Fibroblast of lung (primary cell): ENCODE measurements around the gene USP46.

Source experiments
- CTCF ChIP-seq, 2 donors: IDR thresholded peaks in 1 of 2; conservative IDR thresholded peaks in 1 of 2; 1 replicate in 1 of 2; 2 replicates in 1 of 2; pipeline ENCODE4 v1.5.1; 2011 to 2012; ENCODE audit warnings: low read length in 2 of 2, control low read depth in 1 of 2, inconsistent platforms in 1 of 2, low read depth in 1 of 2, mild to moderate bottlenecking in 1 of 2
- EZH2 ChIP-seq: IDR thresholded peaks from 2 replicates; pipeline ENCODE4 v1.5.1; 2012; ENCODE audit warnings: low read length, control low read depth, mild to moderate bottlenecking; ENCODE audit errors: missing control alignments

GRCh38 chr4:52694936-52695335 is 35.8 kb upstream of the USP46 start:
- TF ChIP-seq CTCF (conservative IDR thresholded peaks at IDR 0.05 in 1 of 2, IDR thresholded peaks at IDR 0.05 in 1 of 2; ENCODE audit: low read depth in 1 of 2, low read length in 2 of 2) (no peak), EZH2 (no peak)
